Uterus (tissue), 2 donors: ENCODE measurements around the gene ADAMTS17.

ENCODE experiments used
- CTCF ChIP-seq, 4 experiments: fragments of 200-600 bp in 2 of 4; fragments of 450-650 bp in 2 of 4; sonication (generic) in 2 of 4; IDR thresholded peaks; one replicate each; pipeline ENCODE4 v1.5.1; 2016 to 2019; ENCODE audit warnings: antibody characterized with exemption in 4 of 4, mild to moderate bottlenecking in 2 of 4, moderate library complexity in 1 of 4
- POLR2A ChIP-seq, 2 donors: fragments of 450-650 bp; IDR thresholded peaks; one replicate each; pipeline ENCODE4 v1.6.1; 2016; ENCODE audit warnings: antibody characterized with exemption in 2 of 2, mild to moderate bottlenecking in 1 of 2, moderate library complexity in 1 of 2

DNA sequence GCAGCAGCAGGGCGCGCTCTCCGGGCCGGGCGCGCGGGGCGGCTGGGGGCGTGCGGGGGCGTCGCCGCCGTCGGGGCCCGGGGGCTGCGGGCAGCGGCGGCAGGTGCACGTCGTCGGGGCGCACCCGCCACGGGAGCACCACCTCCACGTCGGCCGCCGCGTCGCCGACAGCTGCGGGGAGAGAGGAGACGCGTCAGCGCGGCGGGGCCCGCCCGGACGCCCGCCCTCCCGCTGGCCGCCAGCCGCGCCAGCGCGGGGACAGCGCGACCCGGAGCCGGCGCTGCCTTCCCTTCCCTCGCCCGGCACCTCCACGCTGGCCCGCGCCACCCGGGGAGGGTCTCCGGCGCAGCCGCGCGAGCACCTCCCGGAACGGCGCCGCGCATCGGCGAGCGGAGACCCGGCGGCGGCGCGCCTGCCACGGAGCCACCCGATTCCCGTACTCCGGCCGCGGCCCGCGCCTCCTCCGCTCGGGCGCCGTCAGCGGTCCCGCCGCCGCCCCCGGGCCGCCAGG lies 481 bp downstream of the ADAMTS17 start:
- TF ChIP-seq CTCF (IDR thresholded peaks at IDR 0.05) (no peak), POLR2A (IDR thresholded peaks at IDR 0.05) (no peak)
